Activated CD8-positive, alpha-beta memory T cell treated with anti-CD3 and anti-CD28 coated beads, Interleukin-2, amount 10 ng/mL, durations not matched to agents 7 days and 5 days (primary cell): ENCODE measurements around the gene CAMK2B. TPM values are rescaled to one million over a fixed set of nuclear protein-coding genes. Genes with fewer than 3 reads are reported as not detected.
A peak's percentile ranks its signal among the peaks of the same experiment; 100 is the strongest.

Experiments used
- ATAC-seq: fragments of 150-1000 bp; cut with Tn5 transposase; one replicate; pipeline ENCODE4 v1.10.0; 2021; ENCODE audit warnings: moderate library complexity
- CTCF ChIA-PET: fragments of 350-600 bp; sonication (Branson Sonifier 250); formaldehyde crosslinking; loops from one replicate; lab custom pipeline; 2021; ENCODE audit warnings: antibody characterized with exemption; lab: Charles Lee
- DNase-seq: peaks from one replicate; pipeline ENCODE4 v3.0.0-alpha.2; 2020
- H3K27ac Mint-ChIP-seq: one replicate; pipeline ENCODE4 v1.8.0; 2021; ENCODE audit warnings: mild to moderate bottlenecking, mixed read lengths
- H3K27me3 Mint-ChIP-seq: one replicate; pipeline ENCODE4 v1.8.0; 2021; ENCODE audit warnings: mixed read lengths
- H3K36me3 Mint-ChIP-seq: one replicate; pipeline ENCODE4 v1.8.0; 2021; ENCODE audit warnings: mild to moderate bottlenecking, mixed read lengths
- H3K4me1 Mint-ChIP-seq: one replicate; pipeline ENCODE4 v1.8.0; 2021; ENCODE audit warnings: mixed read lengths
- H3K4me3 Mint-ChIP-seq: one replicate; pipeline ENCODE4 v1.8.0; 2021; ENCODE audit warnings: mild to moderate bottlenecking, moderate library complexity, mixed read lengths
- H3K9me3 Mint-ChIP-seq: one replicate; pipeline ENCODE4 v1.8.0; 2022; ENCODE audit warnings: low read depth, mixed read lengths
- total RNA-seq, 2 experiments: library from RNA; stranded (reverse); gene quantifications; one replicate each; pipeline ENCODE4 v1.2.3, GENCODE V29; 2021

Gene CAMK2B
- total RNA-seq, 2 experiments from 2014 or later: 0.63 TPM; not detected in 1

DNA sequence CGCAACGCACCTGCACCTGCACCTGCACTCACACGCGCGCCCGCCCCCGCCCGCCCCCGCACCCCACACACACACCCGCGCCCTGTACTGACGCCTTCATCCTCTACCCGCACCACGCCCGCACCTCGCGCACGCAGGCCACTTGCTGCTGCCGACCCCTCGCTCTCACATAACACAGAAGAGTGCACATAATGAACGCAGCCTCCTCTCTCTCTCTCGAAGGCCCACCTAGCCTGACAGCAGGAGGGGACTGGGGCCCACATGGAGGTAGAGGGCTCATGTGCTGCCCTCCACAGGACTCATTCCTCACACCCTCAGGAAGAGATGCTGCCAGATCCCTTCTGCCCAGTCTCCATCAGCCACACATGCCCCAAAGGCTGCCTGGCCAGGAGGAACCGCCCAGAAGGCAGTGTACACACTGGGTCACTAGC lies 432 bp upstream of the CAMK2B start:
- Mint-ChIP-seq H3K27me3 (peaks cover 50% of the 10 kb centered on the region), H3K9me3 (no peaks in the 10 kb centered on the region), H3K4me1 (peaks cover 4% of the 10 kb centered on the region), H3K27ac (no peak overlapping the region), H3K4me3 (peak overlapping the region; percentile 51), H3K36me3 (no peaks in the 10 kb centered on the region)
- DNase-seq: peak; percentile 38
- no peak for ATAC-seq
- CTCF ChIA-PET: no interaction called here

DNA sequence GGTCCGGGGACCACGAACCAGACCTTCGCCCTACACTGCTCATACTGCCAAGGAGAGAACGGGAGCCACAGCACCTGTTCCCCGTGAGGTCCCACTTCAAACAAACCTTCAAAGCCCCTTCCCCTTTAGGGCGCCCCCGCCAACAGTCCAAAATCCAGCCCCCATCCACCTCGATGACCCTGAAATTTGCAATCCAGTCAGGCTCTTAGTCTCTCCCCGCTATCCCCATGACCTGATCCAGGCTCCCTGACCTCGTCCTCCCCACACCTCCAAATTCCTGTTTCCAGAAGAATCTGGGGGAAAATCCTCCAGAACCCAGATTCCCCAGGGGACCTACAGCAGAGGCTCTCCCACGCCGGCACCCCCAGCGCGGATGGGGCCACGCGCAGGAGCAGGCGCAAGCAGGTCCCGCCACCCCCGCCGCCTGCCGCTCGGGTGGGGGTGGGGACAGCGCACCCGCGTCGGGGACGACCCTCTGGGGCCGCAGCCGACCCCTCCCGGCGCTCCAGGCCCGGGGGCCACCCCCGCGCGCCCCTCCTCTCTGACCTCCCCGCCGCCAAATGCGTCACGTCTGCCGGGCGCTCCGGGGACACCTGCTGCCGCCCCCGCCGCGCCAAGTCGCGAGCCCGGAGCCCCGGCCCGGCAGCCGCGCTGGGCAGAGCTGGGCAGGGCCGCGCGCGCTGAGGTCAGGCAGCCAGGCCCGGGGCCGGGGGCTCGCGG lies 753 bp downstream of the CAMK2B start:
- Mint-ChIP-seq H3K27me3 (peaks cover 50% of the 10 kb centered on the region), H3K9me3 (no peaks in the 10 kb centered on the region), H3K36me3 (no peaks in the 10 kb centered on the region), H3K27ac (no peak overlapping the region), H3K4me1 (peaks cover 4% of the 10 kb centered on the region), H3K4me3 (no peak overlapping the region)
- CTCF ChIA-PET: no interaction called here
- ATAC-seq (no peak), DNase-seq (peak; percentile 5)

DNA sequence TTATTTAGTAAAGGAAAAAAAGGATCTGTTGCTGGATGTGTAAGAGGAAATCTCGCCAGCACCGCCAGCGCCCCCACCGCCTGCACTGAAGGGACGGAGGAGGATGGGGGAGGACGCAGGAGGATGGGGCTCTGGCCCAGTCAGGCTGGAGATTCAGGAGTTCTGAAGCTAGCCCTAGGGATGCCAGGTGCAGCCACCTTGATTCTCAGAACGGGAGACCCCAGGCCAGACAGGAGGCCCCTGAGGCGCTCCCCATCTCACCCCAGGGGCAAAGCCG lies 1.3 kb downstream of the CAMK2B start:
- CTCF ChIA-PET: no interaction called here
- peaks cover 4% of the 10 kb centered on the region for H3K4me1 Mint-ChIP-seq
- no peak for DNase-seq
- H3K27me3 Mint-ChIP-seq: peaks cover 53% of the 10 kb centered on the region
- no peak for ATAC-seq
- H3K4me3 Mint-ChIP-seq: no peak overlapping the region
- H3K9me3 Mint-ChIP-seq: no peaks in the 10 kb centered on the region
- no peaks in the 10 kb centered on the region for H3K36me3 Mint-ChIP-seq
- H3K27ac Mint-ChIP-seq: no peak overlapping the region

DNA sequence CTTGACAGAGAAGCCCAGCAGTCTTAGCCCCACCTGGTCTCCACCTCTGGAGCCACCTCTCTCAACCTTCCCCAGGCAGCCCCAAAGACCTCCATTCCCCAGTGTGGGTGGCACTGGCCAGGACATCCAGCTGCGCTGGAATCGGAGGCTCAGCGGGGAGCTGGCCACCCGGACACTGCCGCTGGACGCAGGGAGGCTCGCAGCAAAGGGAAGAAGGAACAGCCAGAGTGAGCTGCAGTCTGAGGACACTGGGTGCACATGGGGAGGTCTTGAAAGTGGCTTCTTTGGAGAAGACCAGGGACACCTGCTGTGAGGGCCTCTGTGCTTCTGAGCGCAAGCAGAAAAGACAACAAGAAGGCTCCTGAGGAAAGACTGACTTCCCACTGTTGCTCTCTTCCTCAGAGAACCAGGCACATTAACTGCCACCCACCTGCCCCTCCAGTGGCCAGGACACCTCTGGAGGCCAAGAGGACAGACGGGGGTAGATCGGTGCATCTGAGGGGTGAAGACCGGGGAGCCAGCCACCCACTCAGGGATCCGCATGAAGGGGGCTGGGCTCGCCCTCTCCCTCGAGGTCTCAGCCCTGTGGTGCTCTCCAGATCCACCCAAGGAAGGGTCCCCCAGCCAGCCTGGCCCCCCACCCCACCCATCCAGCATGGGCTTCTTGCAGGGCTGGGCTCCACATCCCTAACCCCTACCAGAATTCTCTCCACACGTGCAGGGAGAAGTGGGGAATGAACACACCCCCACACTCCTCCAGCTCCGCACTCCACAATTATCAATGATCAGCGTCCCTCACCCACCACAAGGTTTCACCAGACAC lies 1.8 kb downstream of the CAMK2B start:
- CTCF ChIA-PET: no interaction called here
- ATAC-seq (no peak), DNase-seq (no peak)
- Mint-ChIP-seq H3K27ac (no peak overlapping the region), H3K27me3 (peaks cover 53% of the 10 kb centered on the region), H3K4me3 (no peak overlapping the region), H3K36me3 (no peaks in the 10 kb centered on the region), H3K4me1 (peaks cover 4% of the 10 kb centered on the region), H3K9me3 (no peaks in the 10 kb centered on the region)

DNA sequence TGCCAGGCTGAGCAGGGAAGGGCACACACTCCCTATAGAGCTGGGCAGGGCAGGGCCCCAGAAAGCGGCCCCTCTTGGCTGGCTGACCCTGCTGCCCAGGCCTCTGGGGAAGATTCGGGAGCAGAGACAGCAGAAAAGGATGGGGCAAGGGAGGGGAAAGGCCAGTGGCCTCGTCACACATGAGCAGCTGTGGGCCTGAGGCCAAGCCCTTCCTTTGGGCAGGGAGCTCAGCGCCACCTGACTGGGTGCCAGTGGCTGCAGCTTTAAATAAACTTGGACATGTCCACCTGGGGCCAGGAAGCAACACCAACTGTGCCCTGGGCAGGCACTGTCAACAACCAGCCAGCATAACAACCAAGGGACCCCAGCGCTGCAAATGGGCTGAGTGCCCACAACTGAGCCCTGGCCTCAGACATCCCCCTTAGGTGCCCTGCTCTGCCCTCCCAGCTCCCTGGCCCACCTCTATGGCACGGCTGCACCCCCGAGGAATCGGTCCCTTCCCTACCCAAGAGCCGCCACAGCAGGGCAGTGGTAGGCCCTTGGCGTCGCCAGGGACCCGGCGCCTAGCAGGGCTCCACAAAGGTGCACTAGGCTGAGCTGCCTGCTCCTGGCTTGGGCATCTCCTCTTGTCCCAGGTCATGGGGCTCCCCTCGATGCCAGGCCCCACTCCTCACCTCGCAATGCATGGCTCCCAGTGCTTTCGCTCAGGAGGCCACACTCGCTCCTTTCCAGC lies 2.6 kb downstream of the CAMK2B start:
- Mint-ChIP-seq H3K4me3 (no peak overlapping the region), H3K27me3 (peaks cover 53% of the 10 kb centered on the region), H3K27ac (no peak overlapping the region), H3K4me1 (peaks cover 4% of the 10 kb centered on the region), H3K36me3 (no peaks in the 10 kb centered on the region), H3K9me3 (no peaks in the 10 kb centered on the region)
- DNase-seq: no peak
- ATAC-seq: no peak
- CTCF ChIA-PET: no interaction called here

DNA sequence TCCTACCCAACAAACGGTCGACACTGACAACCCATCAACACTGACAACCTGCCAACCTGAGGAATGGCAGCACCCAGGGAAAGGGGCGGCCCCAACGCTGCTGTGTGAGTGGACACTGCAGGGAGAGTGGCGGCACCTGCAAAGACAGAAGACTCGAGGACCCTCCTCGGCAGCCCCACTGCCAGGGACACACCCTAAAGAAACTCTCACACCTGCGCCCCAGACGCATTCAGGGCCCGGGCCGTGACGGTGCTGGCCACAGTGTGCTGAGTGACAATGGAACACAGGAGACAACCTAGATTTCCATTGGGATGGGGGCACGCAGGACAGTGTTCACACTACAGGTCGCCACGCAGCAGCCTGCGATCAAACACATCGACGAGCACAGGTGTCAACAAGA lies 3.6 kb downstream of the CAMK2B start:
- no peak for ATAC-seq
- Mint-ChIP-seq H3K27ac (no peak overlapping the region), H3K9me3 (no peaks in the 10 kb centered on the region), H3K27me3 (peaks cover 46% of the 10 kb centered on the region), H3K36me3 (no peaks in the 10 kb centered on the region), H3K4me1 (peaks cover 4% of the 10 kb centered on the region), H3K4me3 (no peak overlapping the region)
- no peak for DNase-seq
- CTCF ChIA-PET: no interaction called here

DNA sequence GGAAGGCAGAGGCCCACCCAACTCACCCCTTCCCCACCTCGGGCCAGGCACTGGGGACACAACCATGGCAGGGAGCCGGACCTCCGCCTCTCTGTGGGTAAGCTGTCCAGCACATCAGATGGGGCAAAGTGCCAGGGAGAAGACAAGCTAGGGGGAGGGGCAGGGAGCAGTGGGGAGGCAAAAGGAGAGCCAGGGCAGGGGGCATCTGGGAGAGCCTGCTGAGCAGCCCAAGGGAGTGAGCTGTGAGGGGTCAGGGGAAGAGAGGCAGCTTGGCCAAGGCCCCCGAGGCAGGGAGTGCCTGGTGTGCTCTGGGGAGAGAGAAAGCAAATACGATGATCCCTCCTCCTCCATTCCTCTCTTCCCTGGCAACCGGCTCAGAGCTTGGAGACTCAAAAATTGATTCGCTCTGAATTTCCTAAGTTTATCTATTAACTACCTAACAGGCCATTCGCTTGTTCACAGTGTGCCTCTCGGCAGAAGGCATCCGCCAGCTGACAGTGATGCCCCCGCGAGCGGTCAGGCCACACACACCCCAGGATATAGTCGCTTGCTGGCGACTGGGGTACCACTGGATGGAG lies 4.5 kb downstream of the CAMK2B start:
- Mint-ChIP-seq H3K36me3 (no peaks in the 10 kb centered on the region), H3K4me1 (peaks cover 3% of the 10 kb centered on the region), H3K27me3 (peaks cover 42% of the 10 kb centered on the region), H3K9me3 (no peaks in the 10 kb centered on the region), H3K4me3 (no peak overlapping the region), H3K27ac (no peak overlapping the region)
- ATAC-seq (no peak), DNase-seq (no peak)
- CTCF ChIA-PET: interaction anchor here (0.8 kb wide), 2 partner anchors 80 to 214 kb away, joined by 3 to 4 read pairs; no protein-coding TSS in a partner anchor

DNA sequence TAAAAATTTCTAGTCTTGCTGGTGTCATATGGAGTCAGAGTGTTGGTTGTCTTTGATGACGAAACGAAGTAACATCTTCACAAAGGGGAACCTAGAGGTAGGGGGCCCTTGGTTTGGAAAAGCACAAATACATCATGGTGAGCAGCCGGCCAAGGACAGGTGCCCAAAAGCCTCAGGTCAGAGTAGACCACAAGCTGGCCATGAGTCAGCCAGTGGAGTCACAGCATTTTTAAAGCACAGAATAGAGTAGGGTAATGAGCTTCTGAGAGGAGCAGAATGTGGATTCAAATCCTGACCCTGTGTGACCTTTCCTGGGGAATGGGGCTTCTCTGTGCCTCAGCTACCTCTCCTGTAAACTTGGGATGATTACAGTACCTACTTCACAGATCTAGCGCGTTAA lies 5.3 kb downstream of the CAMK2B start:
- H3K36me3 Mint-ChIP-seq: no peaks in the 10 kb centered on the region
- H3K4me3 Mint-ChIP-seq: no peak overlapping the region
- ATAC-seq (no peak), DNase-seq (peak; percentile 22)
- peaks cover 45% of the 10 kb centered on the region for H3K27me3 Mint-ChIP-seq
- H3K4me1 Mint-ChIP-seq: no peaks in the 10 kb centered on the region
- no peaks in the 10 kb centered on the region for H3K9me3 Mint-ChIP-seq
- no peak overlapping the region for H3K27ac Mint-ChIP-seq
- CTCF ChIA-PET: interaction anchor here (0.8 kb wide), 1 partner anchor 215 kb away, joined by 3 read pairs; no protein-coding TSS in a partner anchor

DNA sequence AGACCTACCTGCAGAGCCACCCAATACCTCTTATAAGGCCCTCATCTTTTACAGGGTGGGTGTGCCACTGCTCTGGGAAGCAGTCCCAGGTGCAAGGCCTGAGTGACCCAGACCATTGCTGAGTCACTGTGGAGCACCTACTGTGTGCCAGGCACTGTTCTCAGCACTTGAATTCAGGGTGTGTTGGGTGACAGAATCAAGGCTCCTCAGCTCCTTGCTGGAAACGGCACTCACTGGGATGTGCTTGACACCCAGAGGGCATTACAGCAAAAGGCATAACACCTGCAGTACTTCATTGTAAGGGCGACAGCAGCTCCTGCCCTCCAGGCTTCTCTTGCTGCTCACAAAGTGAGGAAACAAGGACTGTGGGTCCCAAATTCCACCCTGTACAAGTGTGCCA lies 7.1 kb downstream of the CAMK2B start:
- Mint-ChIP-seq H3K9me3 (no peaks in the 10 kb centered on the region), H3K4me3 (no peak overlapping the region), H3K27ac (no peak overlapping the region), H3K27me3 (peaks cover 40% of the 10 kb centered on the region), H3K36me3 (no peaks in the 10 kb centered on the region), H3K4me1 (no peaks in the 10 kb centered on the region)
- ATAC-seq (no peak), DNase-seq (no peak)
- CTCF ChIA-PET: no interaction called here

DNA sequence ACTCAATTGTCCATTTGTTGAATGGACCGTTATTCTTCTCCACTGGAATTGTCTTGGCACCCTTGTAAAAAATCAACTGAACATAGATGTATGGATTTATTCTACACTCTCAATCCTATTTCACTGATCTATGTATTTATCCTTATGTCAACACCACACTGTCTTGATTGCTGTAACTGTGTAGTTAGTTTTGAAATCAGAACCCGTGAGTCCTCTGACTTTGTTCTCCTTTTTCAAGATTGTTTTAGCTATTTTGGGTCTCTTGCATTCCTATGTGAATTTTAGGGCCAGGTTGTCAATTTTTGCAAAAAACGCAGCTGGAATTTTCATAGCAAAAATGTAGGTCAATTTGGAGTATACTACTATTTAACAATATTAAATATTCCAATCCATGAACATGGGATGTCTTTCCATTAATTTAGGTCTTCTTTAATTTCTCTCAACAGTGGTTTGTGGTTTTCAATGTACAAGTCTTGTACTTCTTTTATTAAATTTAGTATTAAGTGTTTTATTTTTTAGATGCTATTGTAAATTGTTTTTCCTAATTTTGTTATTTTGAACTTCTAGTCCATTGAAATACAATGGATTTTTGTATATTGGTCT lies 10.0 kb downstream of the CAMK2B start:
- Mint-ChIP-seq H3K27me3 (peaks cover 31% of the 10 kb centered on the region), H3K27ac (no peak overlapping the region), H3K9me3 (no peaks in the 10 kb centered on the region), H3K4me1 (peaks cover 3% of the 10 kb centered on the region), H3K36me3 (no peaks in the 10 kb centered on the region), H3K4me3 (no peak overlapping the region)
- no peak for DNase-seq
- no peak for ATAC-seq
- CTCF ChIA-PET: no interaction called here

DNA sequence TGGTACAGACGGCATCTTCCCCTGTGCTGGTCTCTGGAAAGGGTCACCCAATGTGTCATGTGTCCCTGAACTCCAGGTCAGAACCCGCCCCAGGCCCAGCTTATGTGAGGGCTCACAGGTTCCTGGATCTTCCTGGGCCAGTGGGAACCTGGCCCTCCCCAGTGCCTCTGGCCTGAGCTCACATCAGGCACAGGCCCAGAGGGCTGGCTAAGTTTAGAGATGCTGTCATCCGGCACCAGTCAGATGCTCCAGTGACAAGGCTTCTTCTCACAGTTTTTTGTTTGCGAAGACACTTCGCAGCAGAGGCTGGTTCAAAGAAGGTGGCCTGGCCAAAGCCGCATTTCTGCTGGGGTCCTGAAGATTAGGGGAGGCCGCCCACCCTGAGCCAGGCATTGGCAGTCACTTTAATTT lies 11.8 kb downstream of the CAMK2B start:
- H3K27me3 Mint-ChIP-seq: peaks cover 32% of the 10 kb centered on the region
- no peaks in the 10 kb centered on the region for H3K9me3 Mint-ChIP-seq
- peaks cover 8% of the 10 kb centered on the region for H3K4me1 Mint-ChIP-seq
- DNase-seq (peak; percentile 25), ATAC-seq (no peak)
- no peaks in the 10 kb centered on the region for H3K36me3 Mint-ChIP-seq
- CTCF ChIA-PET: interaction anchor here (1.2 kb wide), 1 partner anchor 147 kb away, joined by 3 read pairs; no protein-coding TSS in a partner anchor
- H3K4me3 Mint-ChIP-seq: no peak overlapping the region
- no peak overlapping the region for H3K27ac Mint-ChIP-seq

DNA sequence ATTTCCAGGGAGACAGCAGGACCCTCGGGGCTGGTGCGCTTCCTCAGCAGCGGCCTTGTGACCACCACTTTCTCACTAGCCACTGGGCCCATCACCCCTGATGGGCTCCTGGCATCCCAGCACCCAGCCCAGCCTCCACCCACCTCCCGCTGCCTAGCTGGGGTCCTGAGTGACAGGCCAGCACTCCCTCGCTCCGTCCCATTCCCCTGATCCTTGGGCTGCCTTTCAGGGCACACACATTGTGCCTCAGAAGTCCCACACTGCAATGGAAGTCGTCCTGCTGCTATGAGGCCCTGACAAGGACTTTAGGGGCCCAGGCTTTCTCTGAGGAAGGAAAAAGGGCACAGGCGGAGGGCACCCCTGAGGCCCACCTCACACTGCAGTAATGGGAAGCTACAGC lies 12.4 kb downstream of the CAMK2B start:
- DNase-seq (peak; percentile 22), ATAC-seq (no peak)
- Mint-ChIP-seq H3K4me1 (peaks cover 8% of the 10 kb centered on the region), H3K27ac (no peak overlapping the region), H3K36me3 (no peaks in the 10 kb centered on the region), H3K4me3 (no peak overlapping the region), H3K9me3 (no peaks in the 10 kb centered on the region), H3K27me3 (peaks cover 32% of the 10 kb centered on the region)
- CTCF ChIA-PET: interaction anchor here (1.2 kb wide), 1 partner anchor 147 kb away, joined by 3 read pairs; no protein-coding TSS in a partner anchor
